A549 (cell line): ENCODE measurements around the gene AUTS2.

Experiments
- POLR2A ChIP-seq: IDR thresholded peaks from 2 replicates; pipeline ENCODE4 v1.6.1; 2012; ENCODE audit warnings: mild to moderate bottlenecking, low read length
- POLR2AphosphoS2 ChIP-seq: conservative IDR thresholded peaks from 2 replicates; pipeline ENCODE4 v1.6.1; 2012; ENCODE audit warnings: low read length, improper control_type of control experiment, inconsistent platforms
- TF ChIP-seq, protein P1 (sequence below): fragments of 450-650 bp; IDR thresholded peaks from 2 replicates; pipeline ENCODE4 v1.6.1; 2014; ENCODE audit warnings: antibody characterized with exemption

- no peak for TF ChIP-seq POLR2A
- TF ChIP-seq, protein P1, sequence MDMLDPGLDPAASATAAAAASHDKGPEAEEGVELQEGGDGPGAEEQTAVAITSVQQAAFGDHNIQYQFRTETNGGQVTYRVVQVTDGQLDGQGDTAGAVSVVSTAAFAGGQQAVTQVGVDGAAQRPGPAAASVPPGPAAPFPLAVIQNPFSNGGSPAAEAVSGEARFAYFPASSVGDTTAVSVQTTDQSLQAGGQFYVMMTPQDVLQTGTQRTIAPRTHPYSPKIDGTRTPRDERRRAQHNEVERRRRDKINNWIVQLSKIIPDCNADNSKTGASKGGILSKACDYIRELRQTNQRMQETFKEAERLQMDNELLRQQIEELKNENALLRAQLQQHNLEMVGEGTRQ, result no peak
- TF ChIP-seq POLR2AphosphoS2, result no peak
Measured at GRCh38 chr7:69608878-69609277, 10.6 kb downstream of the AUTS2 start.
